A673 (cell line): Measurements from ENCODE around the gene IQGAP2. TPM values are rescaled to one million over a fixed set of nuclear protein-coding genes. Genes with fewer than 3 reads are reported as not detected.

Experiments
- BruUV-seq: library from RNA; stranded (reverse); fragments of 400-500 nt; replicated peaks from 2 replicates; lab custom pipeline; 2021; lab: Mats Ljungman, UMichigan
- CTCF ChIA-PET: fragments of 300-600 bp; sonication (Branson Sonifier 250); formaldehyde crosslinking; loops from one replicate; lab custom pipeline; 2022; ENCODE audit warnings: antibody characterized with exemption; lab: Charles Lee
- POLR2A ChIA-PET: fragments of 300-600 bp; sonication (Branson Sonifier 250); formaldehyde crosslinking; loops from one replicate; lab custom pipeline; 2022; ENCODE audit warnings: antibody characterized with exemption; ENCODE audit not compliant: low non-redundant PET; lab: Charles Lee
- DNase-seq: peaks from one replicate; pipeline ENCODE4 v3.0.0-alpha.2; 2015; ENCODE audit warnings: low spot score
- H3K27ac ChIP-seq: fragments of 200-600 bp; sonication (generic); 2 replicates; pipeline ENCODE4 v1.5.1; 2016; ENCODE audit warnings: mixed run types, low read depth, mild to moderate bottlenecking, mixed read lengths, antibody characterized with exemption, low read length; ENCODE audit not compliant: poor library complexity, severe bottlenecking
- H3K27me3 ChIP-seq: fragments of 200-600 bp; sonication (generic); replicated peaks from 2 replicates; pipeline ENCODE4 v1.6.1; 2017; ENCODE audit warnings: mixed run types, low read depth, mild to moderate bottlenecking, mixed read lengths, antibody characterized with exemption, low read length; ENCODE audit not compliant: insufficient read depth, poor library complexity
- H3K36me3 ChIP-seq: fragments of 200-600 bp; sonication (generic); 2 replicates; pipeline ENCODE4 v1.6.1; 2016; ENCODE audit warnings: mixed run types, mild to moderate bottlenecking, mixed read lengths, antibody characterized with exemption, low read length; ENCODE audit not compliant: insufficient read depth, poor library complexity, severe bottlenecking
- H3K4me1 ChIP-seq: fragments of 200-600 bp; sonication (generic); 2 replicates; pipeline ENCODE4 v1.6.1; 2017; ENCODE audit warnings: mixed run types, mild to moderate bottlenecking, mixed read lengths, antibody characterized with exemption, low read length; ENCODE audit not compliant: insufficient read depth, poor library complexity, severe bottlenecking
- H3K4me3 ChIP-seq: fragments of 200-600 bp; sonication (generic); 2 replicates; pipeline ENCODE4 v1.5.1; 2016; ENCODE audit warnings: low read depth, mixed run types, mild to moderate bottlenecking, mixed read lengths, low read length; ENCODE audit not compliant: poor library complexity, severe bottlenecking
- H3K9me3 ChIP-seq: fragments of 200-600 bp; sonication (generic); 2 replicates; pipeline ENCODE4 v1.6.1; 2016; ENCODE audit warnings: mixed run types, low read depth, mild to moderate bottlenecking, mixed read lengths, antibody characterized with exemption, low read length; ENCODE audit not compliant: poor library complexity, severe bottlenecking
- CTCF ChIP-seq: fragments of 300-800, 200-600 bp; sonication (generic); conservative IDR thresholded peaks from 2 replicates; pipeline ENCODE4 v1.5.1; 2017; ENCODE audit warnings: low read depth, mild to moderate bottlenecking, antibody characterized with exemption, low read length, moderate library complexity, mixed read lengths
- EZH2 ChIP-seq: fragments of 200-600 bp; sonication (generic); IDR thresholded peaks from 2 replicates; pipeline ENCODE4 v1.6.1; 2017; ENCODE audit warnings: borderline replicate concordance, low read depth, mild to moderate bottlenecking, mixed read lengths, antibody characterized with exemption, low read length; ENCODE audit not compliant: poor library complexity, severe bottlenecking
- intact Hi-C: fragments of 100-400 bp; cut with micrococcal nuclease; formaldehyde crosslinking; loops from one replicate; pipeline ENCODE4 v1.10.0; 2022; ENCODE audit not compliant: unreplicated experiment
- total RNA-seq: library from RNA; stranded (reverse); gene quantifications from 2 replicates; pipeline ENCODE4 v1.2.3, GENCODE V29; 2021

The IQGAP2 gene
- total RNA-seq, 1 experiment from 2014 or later = 26.8 TPM

DNA sequence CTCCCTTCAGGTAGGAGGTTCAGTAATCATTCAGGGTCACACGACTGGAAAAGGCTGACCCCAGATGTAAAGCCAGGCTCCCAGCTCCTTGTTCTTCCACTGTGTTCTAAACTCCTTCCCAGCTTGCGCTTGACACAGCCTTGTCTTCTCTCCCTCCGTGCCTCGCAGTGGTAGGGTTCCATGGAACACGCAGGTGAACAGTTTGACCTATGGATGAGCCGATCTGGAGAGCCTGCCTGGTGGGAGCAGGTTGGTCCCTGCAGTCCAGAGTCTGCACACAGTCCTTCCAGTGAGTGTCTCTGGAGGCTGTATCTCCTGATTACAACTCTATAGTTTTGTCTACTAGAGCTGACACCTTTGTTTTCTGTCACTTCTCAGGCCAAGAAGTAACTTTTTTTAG lies 85.9 kb downstream of the IQGAP2 start:
- no peak overlapping the region for H3K4me3 ChIP-seq
- no peaks in the 10 kb centered on the region for H3K9me3 ChIP-seq
- POLR2A ChIA-PET = no interaction called here
- no peaks in the 10 kb centered on the region for H3K27me3 ChIP-seq
- H3K4me1 ChIP-seq = peaks cover 16% of the 10 kb centered on the region
- no TSS peak for BruUV-seq
- H3K36me3 ChIP-seq = no peaks in the 10 kb centered on the region
- no peak for DNase-seq
- intact Hi-C loops = no loop called here
- CTCF ChIA-PET = no interaction called here
- TF ChIP-seq CTCF (no peak), EZH2 (no peak)
- H3K27ac ChIP-seq = no peak overlapping the region

- CTCF ChIA-PET = interaction anchor here (0.7 kb wide), 1 partner anchor 57 kb away, joined by 3 read pairs; no protein-coding TSS in a partner anchor
- peak overlapping the region; percentile 38 for H3K27ac ChIP-seq
- BruUV-seq = no TSS peak
Measured at GRCh38 chr5:76489877-76490688, 87.0 kb downstream of the IQGAP2 start.

DNA sequence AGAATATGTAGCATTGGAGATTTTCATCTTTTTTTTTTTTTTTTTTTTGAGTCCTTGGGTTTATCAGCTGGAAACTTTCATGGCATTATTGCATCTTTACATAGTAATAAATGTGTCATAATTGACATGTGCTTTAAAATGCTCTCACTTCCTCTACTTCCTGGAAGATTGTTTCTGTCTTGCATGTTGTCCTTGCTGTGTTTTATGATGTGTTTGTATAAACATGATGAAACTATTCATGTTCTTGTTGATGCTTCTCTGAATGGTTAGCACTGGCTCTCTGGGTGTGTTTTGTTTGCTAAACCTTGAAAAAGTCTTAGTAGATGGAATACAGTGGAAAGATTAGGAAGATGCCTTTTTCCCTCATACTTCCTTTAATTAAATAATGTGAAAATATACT lies 87.9 kb downstream of the IQGAP2 start:
- H3K27me3 ChIP-seq = no peaks in the 10 kb centered on the region
- CTCF ChIA-PET = no interaction called here

More at GRCh38 chr5:76489877-76490688, 87.0 kb downstream of the IQGAP2 start:
- TF ChIP-seq EZH2 (no peak), CTCF (no peak)
- Histone ChIP-seq H3K36me3 (no peaks in the 10 kb centered on the region), H3K9me3 (no peaks in the 10 kb centered on the region), H3K4me1 (peaks cover 16% of the 10 kb centered on the region), H3K4me3 (no peak overlapping the region), H3K27me3 (no peaks in the 10 kb centered on the region)
- intact Hi-C loops = no loop called here
- DNase-seq = peak; percentile 73
- POLR2A ChIA-PET = no interaction called here

More for the DNA sequence above, 87.9 kb downstream of the IQGAP2 start:
- TF ChIP-seq CTCF (no peak), EZH2 (no peak)
- POLR2A ChIA-PET = no interaction called here
- peak overlapping the region; percentile 38 for H3K27ac ChIP-seq
- no peaks in the 10 kb centered on the region for H3K36me3 ChIP-seq
- DNase-seq = no peak
- BruUV-seq = no TSS peak
- no peak overlapping the region for H3K4me3 ChIP-seq
- no peaks in the 10 kb centered on the region for H3K9me3 ChIP-seq
- peaks cover 16% of the 10 kb centered on the region for H3K4me1 ChIP-seq
- intact Hi-C loops = no loop called here
